Pancreas (tissue), 10 donors: ENCODE measurements around the gene ZBED3. TPM values are rescaled to one million over a fixed set of nuclear protein-coding genes. Genes with fewer than 3 reads are reported as not detected.

Experiments
- ATAC-seq, 4 donors: fragments of 200-7000 bp; cut with Tn5 transposase; one replicate each; pipeline versions ENCODE4 v1.8.0 to v1.9.1; 2020; ENCODE audit warnings: mild to moderate bottlenecking in 4 of 4, moderate library complexity in 4 of 4
- DNase-seq, 6 donors: peaks; one replicate each; pipeline ENCODE4 v3.0.0-alpha.2; 2020
- FAIRE-seq: peaks from 2 replicates; lab custom pipeline; 2012; peaks lifted over from hg19 to GRCh38; lab: Jason Lieb, UNC
- H3K27ac ChIP-seq, 4 donors: fragments of 200-600 bp; sonication (generic); 1 replicate in 3 of 4; 2 replicates in 1 of 4; pipeline versions ENCODE4 v1.5.0 to v1.8.0; 2020
- H3K27me3 ChIP-seq, 4 donors: fragments of 200-600 bp; one replicate each; pipeline ENCODE4 v1.8.0; 2021
- H3K36me3 ChIP-seq, 3 donors: fragments of 200-600 bp; sonication (generic) in 1 of 3; one replicate each; pipeline versions ENCODE4 v1.5.0 to v1.8.0; 2020 to 2021
- H3K4me1 ChIP-seq, 3 donors: fragments of 200-600 bp; one replicate each; pipeline ENCODE4 v1.8.0; 2021
- H3K4me3 ChIP-seq, 4 donors: fragments of 200-600 bp; sonication (generic) in 2 of 4; one replicate each; pipeline versions ENCODE4 v1.5.0 to v1.8.0; 2020 to 2021
- H3K9me3 ChIP-seq, 4 donors: fragments of 200-600 bp; one replicate each; pipeline ENCODE4 v1.8.0; 2021
- CTCF ChIP-seq, 4 donors: fragments of 200-600 bp; sonication (generic) in 3 of 4; IDR thresholded peaks; one replicate each; pipeline versions ENCODE4 v1.5.0 to v1.8.0; 2021; ENCODE audit warnings: antibody characterized with exemption in 4 of 4
- WGBS, 2 donors: extraction: QIAGEN DNeasy Blood & Tissue Kit; methylation state at CpG; one replicate each; pipeline ENCODE4 v1.1.7; 2013; 5-methylcytosine and 5-hydroxymethylcytosine counted together
- intact Hi-C, 3 donors: fragments of 100-400 bp; cut with DNase I; formaldehyde crosslinking; loops; one replicate each; pipeline versions ENCODE4 v1.11.1 to v1.14.2; 2022
- polyA plus RNA-seq, 2 donors: library from polyadenylated mRNA; stranded (reverse); fragments of 200-250 nt; gene quantifications; one replicate each; pipeline ENCODE4 v1.2.3, GENCODE V29; 2013
- total RNA-seq, 6 donors: library from RNA; stranded (reverse); fragmentation: NEBNext Ultra II Directional in 4 of 6; extraction: Animal tissue kit (Norgen Biotek cat#: 25700) in 4 of 6; gene quantifications; one replicate each; pipeline versions ENCODE4 v1.2.1 to v1.2.4, GENCODE V29; 2021 to 2023
- donor health status: healthy with polysubstance abuse.
- donor health status: DM: no; HTN: no; CAD: no; lungs with moderate emphysema.
- donor health status: DM: no; HTN: no; CAD: no.
- donor health status: control.
- donor health status: control.
- donor health status: Bipolar disorder and iron deficiency.
- donor health status: DM: yes; HTN: yes; CAD: no.
- donor health status: DM: no; HTN: no; CAD: no.
- donor health status: DM: no; HTN: no; CAD: no.
- donor health status: DM: yes; HTN: yes; CAD: no.

Gene ZBED3
- total and polyA plus RNA-seq, 8 donors: 4.2 to 20.8 (median 9.1) TPM

GRCh38 chr5:77077829-77078176 lies 9.3 kb downstream of the ZBED3 start:
- DNase-seq (no peak), ATAC-seq (no peak), FAIRE-seq (no peak)
- H3K4me3 ChIP-seq: peak overlapping the region in 2 of 4 donors; percentile 21 to 38
- no peaks in the 10 kb centered on the region for H3K4me1 ChIP-seq
- TF ChIP-seq CTCF (IDR thresholded peaks at IDR 0.05): no peak
- no peaks in the 10 kb centered on the region for H3K27me3 ChIP-seq
- H3K9me3 ChIP-seq: no peaks in the 10 kb centered on the region
- H3K27ac ChIP-seq: no peak overlapping the region
- intact Hi-C loops: no loop called here
- 70 to 75% methylated on average over 11 to 12 of the region's 12 CpGs for WGBS, 2 donors
- no peaks in the 10 kb centered on the region for H3K36me3 ChIP-seq

GRCh38 chr5:77076961-77077828 lies 9.9 kb downstream of the ZBED3 start:
- ATAC-seq (peak; percentile 66 to 91 (median 84)), DNase-seq (peak; percentile 42 to 83 (median 54)), FAIRE-seq (no peak)
- Histone ChIP-seq H3K4me3 (peak overlapping the region in 2 of 4 donors; percentile 21 to 38), H3K36me3 (no peaks in the 10 kb centered on the region), H3K9me3 (no peaks in the 10 kb centered on the region), H3K27me3 (no peaks in the 10 kb centered on the region), H3K4me1 (no peaks in the 10 kb centered on the region), H3K27ac (peak overlapping the region in 2 of 4 donors; percentile 12 to 30)
- 41 to 63% methylated on average over 101 to 105 of the region's 105 CpGs for WGBS, 2 donors
- TF ChIP-seq CTCF (IDR thresholded peaks at IDR 0.05): peak in 3 of 4 donors; percentile 35 to 64 (median 54)
- intact Hi-C loops: no loop called here

- no peak for TF ChIP-seq CTCF (IDR thresholded peaks at IDR 0.05)
- Histone ChIP-seq H3K4me3 (no peak overlapping the region), H3K9me3 (no peaks in the 10 kb centered on the region), H3K4me1 (no peaks in the 10 kb centered on the region), H3K27me3 (no peaks in the 10 kb centered on the region), H3K36me3 (no peaks in the 10 kb centered on the region), H3K27ac (no peak overlapping the region)
- DNase-seq: no peak
- intact Hi-C loops: no loop called here
- FAIRE-seq: no peak
- ATAC-seq: no peak
- 94 to 97% methylated on average over 4 of the region's 4 CpGs for WGBS, 2 donors
These were observed 12.3 kb downstream of the ZBED3 start for GRCh38 chr5:77074745-77075144.

- no peak for FAIRE-seq
- TF ChIP-seq CTCF (IDR thresholded peaks at IDR 0.05): no peak
- ATAC-seq: no peak
- H3K4me3 ChIP-seq: no peak overlapping the region
- H3K4me1 ChIP-seq: no peaks in the 10 kb centered on the region
- no peak for DNase-seq
- H3K9me3 ChIP-seq: no peaks in the 10 kb centered on the region
- intact Hi-C loops: no loop called here
- 54 to 59% methylated on average over 2 of the region's 2 CpGs for WGBS, 2 donors
- H3K27ac ChIP-seq: no peak overlapping the region
- no peaks in the 10 kb centered on the region for H3K27me3 ChIP-seq
- no peaks in the 10 kb centered on the region for H3K36me3 ChIP-seq
These were observed 13.4 kb downstream of the ZBED3 start for GRCh38 chr5:77073667-77074066.
